ENCODE results near the gene CST11.

Gene CST11

GRCh38 chr20:23453549-23454543 is 1.2 kb upstream of the CST11 start:
- no peak for DNase-seq

DNA sequence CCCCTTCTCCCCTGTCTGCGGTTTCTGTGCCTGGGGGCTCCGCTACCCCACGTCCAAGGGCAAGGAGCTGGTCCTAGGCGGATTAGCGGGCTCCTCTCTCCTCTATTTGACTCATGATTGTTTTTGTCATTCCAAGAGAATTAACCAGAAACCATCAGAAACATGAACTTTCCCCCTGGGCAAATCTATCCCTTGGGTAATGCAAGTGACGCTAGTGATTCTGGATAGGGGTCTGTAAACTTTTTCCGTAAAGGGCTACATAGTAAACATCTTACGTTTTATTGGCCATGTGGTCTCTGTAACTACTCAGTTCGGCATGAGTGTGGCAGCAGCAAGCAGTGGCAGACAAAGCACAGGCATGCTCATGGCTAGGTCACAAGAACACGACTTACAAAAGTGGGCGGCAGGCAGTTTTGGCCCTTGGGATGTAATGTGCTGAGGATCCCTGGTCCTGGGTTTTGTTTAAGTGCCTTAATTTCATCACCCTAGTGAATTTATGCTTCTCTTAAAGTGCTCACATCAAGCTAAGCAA is 654 bp downstream of the CST11 start:
- no peak for DNase-seq

DNA sequence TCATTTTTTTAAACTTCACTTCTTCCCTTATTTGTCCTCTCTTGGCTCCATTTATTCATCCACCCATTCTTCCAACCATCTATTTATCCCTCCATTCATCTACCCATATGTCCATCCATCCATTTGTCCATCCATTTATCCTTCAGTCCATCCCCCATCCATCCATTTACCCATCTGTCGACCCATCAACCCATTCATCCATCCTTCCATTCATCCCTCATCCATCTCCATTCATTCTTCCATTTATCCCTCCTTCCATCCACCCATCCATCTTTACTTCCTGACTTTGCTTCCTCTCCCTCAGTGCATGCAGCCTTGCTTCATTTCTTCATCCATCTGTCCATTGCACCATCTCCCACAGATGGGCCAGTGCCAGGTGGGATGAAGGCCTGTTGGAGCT is 1.8 kb downstream of the CST11 start:
- no peak for DNase-seq

GRCh38 chr20:23449421-23449820 is 3.3 kb downstream of the CST11 start:
- DNase-seq: no peak

DNA sequence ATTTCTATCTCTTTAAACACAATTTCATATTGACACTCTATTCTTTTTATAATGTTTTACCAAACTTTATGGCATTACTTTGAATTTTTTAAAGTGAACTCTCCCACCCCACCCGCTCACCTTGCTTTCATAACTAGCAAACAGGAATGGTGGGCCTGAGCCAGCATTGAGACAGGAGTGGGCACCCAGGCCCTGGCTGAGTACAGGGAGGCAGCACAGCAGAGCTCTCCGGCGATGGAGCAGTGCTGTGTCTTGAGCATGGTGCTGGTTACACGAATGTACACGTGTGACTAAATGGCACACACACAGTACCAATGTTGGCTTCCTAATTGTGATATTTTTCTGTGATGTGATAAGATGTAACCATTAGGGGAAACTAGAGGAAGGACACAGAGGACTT is 4.5 kb downstream of the CST11 start:
- no peak for DNase-seq

GRCh38 chr20:23446505-23446904 is 6.2 kb downstream of the CST11 start:
- DNase-seq: no peak

DNA sequence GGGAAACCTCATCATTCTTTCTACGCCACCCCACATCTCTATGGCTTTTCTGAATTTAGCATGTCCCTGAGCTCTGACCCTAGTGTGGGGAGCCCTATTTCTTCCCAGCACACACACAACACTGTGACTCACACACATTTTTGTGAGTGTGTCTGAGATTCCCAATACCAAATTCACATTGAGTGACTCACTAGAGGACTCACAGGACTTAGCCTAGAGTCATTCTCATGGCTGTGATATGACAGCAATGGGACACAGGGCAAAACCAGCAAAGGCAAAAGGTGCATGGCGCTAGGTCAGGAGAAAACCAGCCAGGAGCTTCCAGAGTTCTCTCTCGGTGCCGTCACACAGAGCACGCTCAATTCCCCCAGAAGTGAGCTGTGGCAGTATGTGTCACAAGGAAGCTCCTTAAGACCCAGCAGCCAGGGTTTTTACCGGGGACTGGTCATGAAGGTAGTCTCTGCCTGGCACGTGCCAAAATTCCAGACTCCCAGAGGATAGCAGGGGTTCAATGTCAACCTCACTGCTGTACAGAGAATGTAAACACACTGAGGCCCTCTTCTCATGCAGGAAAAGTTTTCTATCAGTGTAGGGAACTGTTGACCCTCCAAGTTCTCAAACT is 7.0 kb downstream of the CST11 start:
- no peak for DNase-seq

GRCh38 chr20:23444859-23445258 is 7.8 kb downstream of the CST11 start:
- no peak for DNase-seq

- DNase-seq: no peak
Observed at GRCh38 chr20:23442436-23442835, 10.2 kb downstream of the CST11 start.

GRCh38 chr20:23441850-23442313 is 10.8 kb downstream of the CST11 start:
- DNase-seq: no peak

DNA sequence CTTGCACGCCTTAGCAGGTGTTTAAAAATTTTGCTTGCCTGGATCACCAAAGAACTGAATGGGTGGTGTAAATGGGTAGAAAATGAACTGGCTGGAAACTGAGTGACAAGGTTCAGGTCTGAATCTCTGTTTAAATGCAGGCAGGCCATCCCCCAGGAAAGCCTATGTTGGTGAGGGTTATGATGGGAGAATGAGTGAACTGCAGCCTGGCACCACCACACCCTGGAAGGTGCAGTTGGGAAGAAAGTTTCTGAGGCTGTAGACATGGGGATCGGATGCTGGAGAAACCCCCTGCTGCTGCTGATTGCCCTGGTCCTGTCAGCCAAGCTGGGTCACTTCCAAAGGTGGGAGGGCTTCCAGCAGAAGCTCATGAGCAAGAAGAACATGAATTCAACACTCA is 12.7 kb downstream of the CST11 start:
- DNase-seq: no peak

GRCh38 chr20:23438661-23439060 is 14.0 kb downstream of the CST11 start:
- no peak for DNase-seq

- no peak for DNase-seq
Observed at GRCh38 chr20:23437126-23437899, 15.4 kb downstream of the CST11 start.

DNA sequence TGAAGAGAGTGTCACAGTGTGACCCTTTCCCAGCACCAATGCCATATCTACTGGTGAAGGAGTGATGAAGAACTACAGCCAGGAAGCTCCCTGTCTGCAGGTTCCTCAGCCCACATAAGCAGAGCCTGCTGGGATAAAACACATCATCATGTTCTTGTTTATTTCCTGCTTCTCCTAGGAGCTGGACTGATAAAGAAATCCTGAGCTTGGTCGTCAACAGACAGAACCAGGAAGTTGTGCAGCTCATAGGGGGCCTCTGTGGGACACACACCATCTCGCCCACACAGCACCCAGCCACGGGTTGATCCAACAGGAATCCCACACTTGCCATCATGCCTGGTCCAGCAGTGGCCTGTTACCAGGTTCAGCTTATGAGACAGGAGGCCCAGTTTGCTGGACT is 16.0 kb downstream of the CST11 start:
- no peak for DNase-seq

DNA sequence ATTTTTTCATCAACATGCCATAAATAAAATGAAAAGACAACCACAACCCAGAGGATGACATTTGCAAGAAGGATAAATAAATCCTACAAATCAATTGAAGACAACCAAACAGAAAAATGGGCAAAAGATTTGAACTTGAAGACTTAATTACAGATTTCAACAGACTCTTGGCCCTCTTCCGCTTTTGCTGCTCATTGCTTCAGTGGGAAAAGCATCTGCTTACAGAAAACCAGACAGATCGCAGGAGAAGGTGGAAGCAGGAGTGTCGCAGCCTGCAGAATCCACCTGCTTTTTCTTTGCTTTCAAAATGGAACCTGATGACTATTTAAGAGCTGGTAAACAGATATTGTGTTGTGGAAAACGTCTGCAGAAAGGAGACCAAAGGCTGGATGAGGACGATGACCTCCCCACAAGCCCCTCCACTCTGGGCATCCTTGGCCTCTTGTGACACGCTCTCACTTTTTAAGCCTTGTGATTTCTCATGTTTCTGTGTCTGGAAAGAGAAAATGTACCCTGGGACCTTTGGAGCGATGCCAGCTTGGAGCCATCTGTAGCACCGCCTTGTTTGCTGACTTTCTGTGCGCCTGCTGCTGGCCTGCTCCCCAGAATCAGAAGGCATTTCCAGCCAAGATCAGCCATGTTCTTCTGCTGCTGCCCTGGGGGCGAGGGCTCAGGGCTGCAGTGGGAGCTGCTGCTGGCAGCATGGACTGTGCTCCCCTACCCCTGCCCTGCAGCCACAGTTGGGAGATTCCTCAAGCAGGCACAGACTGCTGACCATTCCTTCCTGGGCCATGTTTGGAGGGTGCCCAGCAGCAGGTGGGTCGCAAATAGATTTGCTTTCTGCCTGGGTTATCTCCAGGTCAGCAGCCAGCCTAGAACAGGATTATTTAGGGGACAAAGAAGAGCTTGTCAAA is 16.8 kb downstream of the CST11 start:
- no peak for DNase-seq

DNA sequence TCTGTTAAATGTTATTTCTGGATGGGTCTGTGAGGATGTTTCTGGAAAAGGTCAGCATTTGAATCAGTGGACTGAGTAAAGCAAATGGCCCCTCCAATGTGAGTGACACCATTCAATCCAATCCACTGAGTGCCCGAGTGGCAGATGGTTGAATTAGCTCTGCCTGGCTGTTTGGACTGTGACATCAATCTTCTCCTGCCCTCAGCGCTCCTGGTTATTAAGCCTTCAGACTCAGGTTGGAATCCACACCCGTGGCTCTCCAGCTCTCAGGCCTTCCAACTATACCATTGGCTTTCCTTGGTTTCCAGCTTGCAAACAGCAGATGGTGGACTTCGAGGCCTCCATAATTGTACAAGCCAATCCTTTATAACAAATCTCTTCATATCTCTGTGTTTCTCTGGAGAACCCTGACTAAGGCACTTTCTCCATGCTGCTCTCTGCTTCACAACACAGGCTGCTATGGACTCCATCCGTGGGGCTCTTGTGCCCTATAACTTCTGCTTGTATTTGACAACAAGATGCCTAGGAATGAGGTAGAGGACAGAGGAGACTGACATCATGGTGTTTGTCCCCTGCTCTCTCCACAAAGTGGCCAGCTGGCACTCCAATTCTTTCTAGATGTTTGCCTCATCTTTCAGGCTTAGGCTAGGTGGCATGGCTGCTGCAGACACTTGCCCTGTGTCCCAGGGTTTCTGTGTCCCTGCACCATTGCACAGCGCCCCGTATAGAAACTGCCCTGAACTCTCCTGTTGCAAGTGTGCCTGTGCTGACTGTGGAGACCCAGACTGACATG is 18.0 kb downstream of the CST11 start:
- no peak for DNase-seq

- DNase-seq: no peak
Observed at GRCh38 chr20:23433628-23434027, 19.0 kb downstream of the CST11 start.

- no peak for DNase-seq
Observed at GRCh38 chr20:23425129-23425528, 27.5 kb downstream of the CST11 start.

DNA sequence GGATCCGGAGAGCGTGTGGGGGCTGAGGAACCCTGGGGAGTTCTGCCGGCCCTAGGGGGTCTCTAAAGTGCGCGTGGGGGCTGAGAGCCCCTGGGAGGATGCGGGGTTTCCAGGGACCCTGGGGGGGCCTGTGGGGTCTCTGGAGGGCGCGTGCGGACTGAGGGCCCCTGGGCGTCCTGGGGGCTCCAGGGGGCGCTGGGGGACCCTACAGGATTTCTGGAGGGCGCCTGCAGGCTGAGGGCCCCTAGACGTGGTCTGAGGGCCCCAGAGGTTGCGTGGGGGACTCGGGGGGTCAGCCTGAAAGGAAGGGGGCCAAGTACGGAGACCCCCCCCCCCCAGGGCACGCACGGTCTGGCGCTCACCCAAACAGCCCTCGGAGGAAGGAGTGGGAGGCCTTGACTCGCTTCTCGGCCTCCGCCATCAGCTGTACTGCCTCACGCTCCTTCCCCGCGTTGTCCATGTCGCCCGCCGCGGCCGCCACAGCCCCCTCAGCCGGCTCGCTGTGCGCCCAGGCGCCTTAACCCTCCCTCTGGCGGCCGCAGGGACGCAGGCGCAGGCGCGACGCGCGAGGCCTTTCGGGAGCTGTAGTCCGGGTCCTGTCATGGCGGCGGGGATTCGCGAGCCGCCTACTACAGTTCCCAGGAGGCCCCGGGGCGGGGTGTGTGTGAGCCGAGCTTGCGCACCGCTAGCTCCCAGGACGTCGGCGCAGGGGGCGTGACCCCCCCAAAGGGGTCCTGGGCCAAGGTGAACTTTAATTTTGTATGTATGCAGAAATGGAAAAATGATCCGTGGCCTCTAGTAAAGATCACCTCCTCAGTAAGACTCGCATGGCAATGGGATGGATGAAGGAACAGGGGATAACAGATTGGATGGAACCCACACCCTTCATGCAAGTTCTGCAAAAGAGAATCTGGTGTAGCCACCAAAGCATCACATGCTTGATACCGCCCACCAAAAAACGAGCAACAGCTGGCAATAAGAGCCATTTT is 31.4 kb downstream of the CST11 start, which contains the start of gene NAPB:
NAPB (minus strand) TSS at position 546 of the 989 bp plus-strand sequence; CDS start at position 460, 86 bp downstream.
- DNase-seq: peak; percentile 29
